Large intestine (tissue), 3 donors: ENCODE results near the gene CDKAL1. TPM values are rescaled to one million over a fixed set of nuclear protein-coding genes. Genes with fewer than 3 reads are reported as not detected.
"Not testable (repeated sequence)": the region's sequence is repeated elsewhere in the genome, so short reads cannot be mapped to it uniquely, and the experiment has no call there.

Source experiments
- DNase-seq, 2 donors: peaks; one replicate each; pipeline versions ENCODE4 v3.0.0 to v3.0.0-alpha.2; 2013
- H3K27ac ChIP-seq: one replicate; pipeline ENCODE4 v1.5.1; 2013; ENCODE audit warnings: low read length
- H3K27me3 ChIP-seq: 2 replicates; pipeline ENCODE4 v1.6.1; 2013; ENCODE audit warnings: low read length; ENCODE audit not compliant: control insufficient read depth, insufficient read depth
- H3K36me3 ChIP-seq: 2 replicates; pipeline ENCODE4 v1.6.1; 2013; ENCODE audit warnings: low read length; ENCODE audit not compliant: control insufficient read depth, insufficient read depth
- H3K4me1 ChIP-seq: one replicate; pipeline ENCODE4 v1.6.1; 2013; ENCODE audit warnings: low read length; ENCODE audit not compliant: control insufficient read depth, insufficient read depth
- H3K4me3 ChIP-seq: one replicate; pipeline ENCODE4 v1.5.1; 2013; ENCODE audit warnings: low read length
- H3K9me3 ChIP-seq: one replicate; pipeline ENCODE4 v1.6.1; 2013; ENCODE audit warnings: mild to moderate bottlenecking, low read depth, low read length, moderate library complexity; ENCODE audit not compliant: control insufficient read depth
- WGBS: methylation state at CpG from one replicate; pipeline ENCODE4 v1.1.5; 2013; ENCODE audit warnings: low lambda C conversion rate; ENCODE audit not compliant: insufficient coverage; 5-methylcytosine and 5-hydroxymethylcytosine counted together
- polyA plus RNA-seq: library from polyadenylated mRNA; unstranded; fragments of 120-200 nt; gene quantifications from one replicate; pipeline ENCODE4 v1.2.1, GENCODE V29; 2013

The CDKAL1 gene
- polyA plus RNA-seq, 1 donor = 10.3 TPM

- Histone ChIP-seq H3K4me3 (no peak overlapping the region), H3K27ac (no peak overlapping the region), H3K36me3 (no peaks in the 10 kb centered on the region), H3K9me3 (no peaks in the 10 kb centered on the region), H3K4me1 (no peaks in the 10 kb centered on the region), H3K27me3 (no peaks in the 10 kb centered on the region)
- no peak for DNase-seq
Observed at GRCh38 chr6:21049148-21049547, 514.9 kb downstream of the CDKAL1 start.

- H3K9me3 ChIP-seq = no peaks in the 10 kb centered on the region
- H3K27me3 ChIP-seq = no peaks in the 10 kb centered on the region
- no peak overlapping the region for H3K4me3 ChIP-seq
- no peaks in the 10 kb centered on the region for H3K36me3 ChIP-seq
- no peak overlapping the region for H3K27ac ChIP-seq
- DNase-seq = no peak
- no peaks in the 10 kb centered on the region for H3K4me1 ChIP-seq
Observed at GRCh38 chr6:21049572-21049971, 515.3 kb downstream of the CDKAL1 start.

- H3K36me3 ChIP-seq = no peaks in the 10 kb centered on the region
- no peaks in the 10 kb centered on the region for H3K4me1 ChIP-seq
- no peak for DNase-seq
- no CpG with 5 or more reads among the region's 2 CpGs for WGBS
- no peaks in the 10 kb centered on the region for H3K27me3 ChIP-seq
- no peak overlapping the region for H3K27ac ChIP-seq
- H3K9me3 ChIP-seq = no peaks in the 10 kb centered on the region
- no peak overlapping the region for H3K4me3 ChIP-seq
Observed at GRCh38 chr6:21050935-21051334, 516.7 kb downstream of the CDKAL1 start.

- Histone ChIP-seq H3K4me3 (no peak overlapping the region), H3K9me3 (no peaks in the 10 kb centered on the region), H3K27me3 (no peaks in the 10 kb centered on the region), H3K36me3 (no peaks in the 10 kb centered on the region), H3K27ac (no peak overlapping the region), H3K4me1 (no peaks in the 10 kb centered on the region)
- no peak for DNase-seq
Observed at GRCh38 chr6:21051777-21052176, 517.5 kb downstream of the CDKAL1 start.

DNA sequence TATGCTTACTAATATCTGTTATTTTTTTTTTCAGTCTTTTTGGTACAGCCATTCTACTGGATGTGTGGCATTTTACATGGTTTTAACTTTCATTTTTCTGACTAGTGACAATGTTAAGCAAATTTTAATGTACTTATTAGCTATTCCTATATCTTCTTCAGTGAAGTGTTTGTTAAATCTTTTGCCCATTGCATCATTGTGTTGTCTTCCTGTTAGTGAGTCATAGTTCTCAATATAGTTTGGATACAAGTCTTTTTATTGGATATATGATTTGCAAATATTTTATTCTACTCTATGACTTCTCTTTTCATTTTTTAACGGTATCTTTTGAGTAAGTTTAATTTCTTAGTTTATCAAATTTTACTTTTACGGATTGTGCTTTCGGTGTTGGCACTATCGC lies 519.4 kb downstream of the CDKAL1 start:
- Histone ChIP-seq H3K36me3 (no peaks in the 10 kb centered on the region), H3K4me1 (no peaks in the 10 kb centered on the region), H3K4me3 (no peak overlapping the region), H3K27me3 (no peaks in the 10 kb centered on the region), H3K9me3 (peaks cover 2% of the 10 kb centered on the region), H3K27ac (no peak overlapping the region)
- 100% methylated on average over 4 of the region's 4 CpGs for WGBS
- no peak for DNase-seq

DNA sequence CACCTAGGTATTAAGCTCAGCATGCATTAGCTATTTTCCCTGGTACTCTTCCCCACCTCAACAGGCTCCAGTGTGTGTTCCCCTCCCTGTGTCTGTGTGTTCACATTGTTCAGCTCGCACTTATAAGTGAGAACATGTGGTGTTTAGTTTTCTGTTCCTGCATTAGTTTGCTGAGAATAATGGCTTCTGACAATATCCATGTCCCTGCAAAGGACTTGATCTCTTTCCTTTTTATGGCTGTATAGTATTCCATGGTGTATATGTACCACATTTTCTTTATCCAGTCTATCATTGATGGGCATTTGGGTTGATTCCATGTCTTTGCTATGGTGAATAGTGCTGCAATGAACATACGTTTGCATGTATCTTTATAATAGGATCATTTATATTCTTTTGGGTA lies 521.2 kb downstream of the CDKAL1 start:
- H3K9me3 ChIP-seq, H3K27me3 ChIP-seq, H3K4me3 ChIP-seq, H3K4me1 ChIP-seq, DNase-seq, H3K27ac ChIP-seq, H3K36me3 ChIP-seq: not testable (repeated sequence)
- no CpG with 5 or more reads among the region's 2 CpGs for WGBS

- H3K27me3 ChIP-seq = no peaks in the 10 kb centered on the region
- H3K36me3 ChIP-seq = peaks cover 4% of the 10 kb centered on the region
- no peak overlapping the region for H3K4me3 ChIP-seq
- H3K9me3 ChIP-seq = peaks cover 4% of the 10 kb centered on the region
- no peak overlapping the region for H3K27ac ChIP-seq
- DNase-seq = no peak
- H3K4me1 ChIP-seq = no peaks in the 10 kb centered on the region
Observed at GRCh38 chr6:21061892-21062291, 527.6 kb downstream of the CDKAL1 start.

DNA sequence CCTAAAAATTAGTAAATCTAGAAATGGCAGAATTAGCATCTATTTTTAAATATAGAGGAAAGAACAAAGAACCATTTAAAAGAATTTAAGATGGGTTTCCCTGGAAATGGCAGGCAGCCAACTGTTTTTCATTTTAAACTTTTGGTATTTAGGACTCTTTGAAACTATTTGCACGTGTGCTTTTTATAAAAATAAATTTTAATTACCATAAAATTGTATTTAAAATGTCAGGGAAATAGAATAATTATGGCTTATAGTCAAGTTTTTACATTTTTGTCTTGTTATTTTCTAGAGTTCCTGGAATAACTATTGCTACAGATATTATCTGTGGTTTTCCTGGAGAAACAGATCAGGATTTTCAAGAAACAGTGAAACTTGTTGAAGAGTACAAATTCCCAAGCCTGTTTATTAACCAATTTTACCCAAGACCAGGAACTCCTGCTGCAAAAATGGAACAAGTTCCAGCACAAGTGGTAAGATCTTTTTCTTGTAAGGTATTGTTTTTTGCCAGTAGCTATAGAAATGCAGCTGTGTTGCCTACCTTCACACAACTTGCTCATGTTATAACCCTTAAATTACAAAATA lies 530.6 kb downstream of the CDKAL1 start:
- WGBS = 100% methylated on average over 1 of the region's 1 CpG
- H3K27ac ChIP-seq = no peak overlapping the region
- no peak for DNase-seq
- H3K9me3 ChIP-seq = no peaks in the 10 kb centered on the region
- H3K27me3 ChIP-seq = no peaks in the 10 kb centered on the region
- peaks cover 4% of the 10 kb centered on the region for H3K36me3 ChIP-seq
- no peaks in the 10 kb centered on the region for H3K4me1 ChIP-seq
- no peak overlapping the region for H3K4me3 ChIP-seq

DNA sequence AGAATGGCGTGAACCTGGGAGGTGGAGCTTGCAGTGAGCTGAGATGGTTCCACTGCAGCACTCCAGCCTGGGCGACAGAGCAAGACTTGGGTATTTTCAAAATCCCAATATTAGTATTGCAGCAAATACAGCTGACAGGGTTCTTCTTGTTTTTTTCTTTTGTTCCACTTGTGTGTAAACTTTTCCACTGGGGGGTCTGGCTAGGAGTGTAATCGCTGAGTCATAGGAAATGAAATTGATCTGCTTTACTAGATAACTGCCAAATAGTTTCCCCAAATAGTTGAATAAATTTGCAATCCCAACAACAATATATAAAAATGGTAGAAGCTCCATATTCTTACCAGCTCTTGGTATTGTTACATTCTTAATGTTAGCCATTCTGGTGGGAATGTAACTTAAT lies 533.3 kb downstream of the CDKAL1 start:
- Histone ChIP-seq H3K36me3 (peaks cover 4% of the 10 kb centered on the region), H3K27me3 (no peaks in the 10 kb centered on the region), H3K4me3 (no peak overlapping the region), H3K9me3 (no peaks in the 10 kb centered on the region), H3K27ac (no peak overlapping the region), H3K4me1 (no peaks in the 10 kb centered on the region)
- no CpG with 5 or more reads among the region's 3 CpGs for WGBS
- DNase-seq = no peak

DNA sequence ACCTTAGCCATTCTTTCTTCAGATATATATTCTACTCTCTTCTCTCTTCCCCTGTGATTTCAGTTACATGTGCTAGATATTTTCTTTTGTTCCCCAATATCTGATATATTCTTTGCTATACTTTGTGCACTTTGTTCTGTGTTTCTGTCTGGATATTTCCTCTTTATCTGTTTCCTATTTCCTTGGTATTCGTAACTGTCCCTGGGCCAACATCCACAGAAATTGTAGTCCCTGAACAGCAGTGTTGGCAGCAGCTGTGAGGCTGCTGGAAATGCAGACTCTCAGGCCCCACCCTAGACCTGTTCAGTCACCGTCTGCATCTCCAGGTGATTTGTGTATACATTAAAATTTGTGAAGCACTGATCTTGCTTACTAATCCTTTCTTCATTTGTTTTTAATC lies 536.4 kb downstream of the CDKAL1 start:
- WGBS = 83% methylated on average over 1 of the region's 2 CpGs
- H3K4me3 ChIP-seq = no peak overlapping the region
- DNase-seq = no peak

GRCh38 chr6:21071780-21072468 lies 537.7 kb downstream of the CDKAL1 start:
- no peak for DNase-seq
- H3K27me3 ChIP-seq = no peaks in the 10 kb centered on the region
- no peak overlapping the region for H3K4me3 ChIP-seq
- no peak overlapping the region for H3K27ac ChIP-seq
- H3K36me3 ChIP-seq = no peaks in the 10 kb centered on the region
- no peaks in the 10 kb centered on the region for H3K4me1 ChIP-seq
- WGBS = 87% methylated on average over 3 of the region's 8 CpGs
- no peaks in the 10 kb centered on the region for H3K9me3 ChIP-seq

More for the DNA sequence above, 536.4 kb downstream of the CDKAL1 start:
- no peak overlapping the region for H3K27ac ChIP-seq
- no peaks in the 10 kb centered on the region for H3K9me3 ChIP-seq
- H3K4me1 ChIP-seq = no peaks in the 10 kb centered on the region
- no peaks in the 10 kb centered on the region for H3K27me3 ChIP-seq
- peaks cover 4% of the 10 kb centered on the region for H3K36me3 ChIP-seq
